GM12874 (cell line): ENCODE data around the gene ABHD2.

Experiments
- CTCF ChIP-seq: IDR thresholded peaks from 2 replicates; pipeline ENCODE4 v1.5.1; 2011; ENCODE audit warnings: low read depth, mild to moderate bottlenecking, control low read depth, low read length, moderate library complexity; ENCODE audit not compliant: insufficient read depth

Gene ABHD2

GRCh38 chr15:89136078-89136806, 48.0 kb downstream of the ABHD2 start:
- TF ChIP-seq CTCF, result no peak

- no peak for TF ChIP-seq CTCF
Measured at GRCh38 chr15:89136818-89137772, 48.8 kb downstream of the ABHD2 start.

- no peak for TF ChIP-seq CTCF
Measured at GRCh38 chr15:89137926-89138325, 49.7 kb downstream of the ABHD2 start.

- TF ChIP-seq CTCF, result no peak
Measured at GRCh38 chr15:89138999-89139612, 50.9 kb downstream of the ABHD2 start.

- TF ChIP-seq CTCF, result no peak
Measured at GRCh38 chr15:89139613-89140499, 51.6 kb downstream of the ABHD2 start.

GRCh38 chr15:89140595-89140994, 52.3 kb downstream of the ABHD2 start:
- TF ChIP-seq CTCF, result no peak

GRCh38 chr15:89141885-89142284, 53.6 kb downstream of the ABHD2 start:
- TF ChIP-seq CTCF, result no peak
